HG02870 (cell line): Measurements from ENCODE around the gene LRRC4C.
"Not testable (repeated sequence)": the region's sequence is repeated elsewhere in the genome, so short reads cannot be mapped to it uniquely, and the experiment has no call there.

Source experiments
- ATAC-seq: cut with Tn5 transposase; IDR thresholded peaks from one replicate; pipeline ENCODE4 v1.9.1; 2021; ENCODE audit warnings: mild to moderate bottlenecking, moderate library complexity; ENCODE audit not compliant: unreplicated experiment

Gene LRRC4C

DNA sequence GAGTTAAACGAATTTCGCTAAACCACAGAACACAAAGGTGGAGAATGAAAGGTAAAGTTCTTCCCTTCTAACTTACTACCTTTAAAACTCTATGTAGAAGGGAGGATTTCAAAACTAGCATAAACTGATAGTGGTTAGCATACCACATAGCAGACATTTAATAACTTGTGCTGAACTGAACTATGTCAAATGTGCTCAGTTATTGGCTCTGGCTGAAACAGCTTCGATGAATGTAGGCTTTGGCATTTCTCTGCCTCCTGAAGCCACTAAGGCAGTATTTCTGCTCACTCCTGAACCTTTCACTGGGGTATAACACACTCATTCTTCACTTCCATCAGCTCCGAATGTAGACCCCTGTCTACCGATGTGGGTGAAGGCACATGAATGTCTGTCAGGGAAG lies 1188.1 kb downstream of the LRRC4C start:
- ATAC-seq: no peak

DNA sequence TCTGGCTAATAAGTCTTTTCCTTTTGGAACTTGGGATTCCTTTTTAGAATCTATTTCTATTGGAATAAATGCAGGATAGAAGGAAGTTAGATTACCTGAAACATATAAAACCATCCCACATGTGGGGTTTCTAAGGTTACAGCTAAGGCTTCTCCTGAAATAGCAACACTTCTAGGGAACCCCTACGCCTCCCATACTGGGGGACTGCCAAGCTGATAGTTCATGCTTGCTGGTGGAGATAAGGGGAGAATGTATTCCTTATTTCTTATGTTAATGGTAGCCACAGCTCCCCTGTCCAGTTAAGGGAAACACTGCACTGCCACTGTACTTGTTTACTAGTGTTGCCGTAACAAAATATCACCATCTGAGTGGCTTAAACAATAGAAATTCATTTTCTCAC lies 1189.6 kb downstream of the LRRC4C start:
- no peak for ATAC-seq

DNA sequence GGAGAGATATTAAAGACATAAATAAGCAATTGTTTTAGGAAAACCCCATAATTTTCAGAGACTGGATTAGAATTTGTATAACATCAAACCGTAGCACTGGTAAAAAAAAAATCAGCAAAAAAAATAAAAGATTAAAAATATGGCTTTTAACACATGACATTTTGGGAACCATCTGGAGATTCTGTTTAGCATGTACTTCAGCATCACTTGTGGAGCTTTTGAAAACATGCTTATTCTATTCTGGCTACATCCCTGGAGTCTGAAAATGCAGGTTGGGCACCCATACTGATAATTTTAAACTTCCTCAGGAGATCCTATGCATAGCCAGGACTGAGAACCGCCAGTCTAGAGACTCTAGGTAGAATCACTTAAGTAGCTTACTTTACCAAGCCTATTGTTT lies 1190.9 kb downstream of the LRRC4C start:
- ATAC-seq: no peak

DNA sequence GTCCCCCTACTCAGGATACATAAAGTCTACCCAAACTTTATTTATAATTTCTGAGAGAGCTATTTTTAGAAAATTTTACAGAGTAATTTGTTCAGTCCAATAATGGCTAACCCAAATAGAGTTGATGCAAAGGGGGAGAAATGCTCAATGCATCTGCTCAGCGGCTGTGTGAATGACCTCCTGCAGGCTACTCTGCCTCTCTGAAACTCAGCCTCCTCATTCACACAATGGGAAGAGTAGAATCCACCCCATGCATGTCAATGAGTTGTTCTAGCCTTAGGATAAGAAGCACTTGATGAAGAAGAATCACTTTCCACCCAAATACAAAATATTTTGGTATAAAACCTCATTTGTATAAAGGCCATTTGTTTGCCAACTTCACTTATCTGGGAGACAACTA lies 1204.0 kb downstream of the LRRC4C start:
- ATAC-seq: no peak

DNA sequence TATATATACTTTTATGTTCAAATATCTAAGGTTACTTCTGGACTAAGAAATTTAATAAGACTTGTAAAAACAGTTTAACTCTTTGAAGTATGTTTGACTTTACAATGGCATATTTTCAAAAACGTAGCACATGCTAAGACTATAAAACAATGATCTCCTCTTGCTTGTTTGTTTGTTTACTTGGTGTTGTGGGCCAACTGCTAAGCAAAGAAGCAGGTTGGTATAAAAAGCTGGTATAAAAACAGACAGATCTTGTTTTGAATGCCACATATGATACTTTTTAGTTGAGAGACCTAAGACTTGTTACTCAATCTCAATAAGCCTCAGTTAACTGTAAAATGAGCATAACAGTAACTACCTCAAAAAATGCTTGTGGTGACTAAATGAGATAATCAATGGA lies 1206.3 kb downstream of the LRRC4C start:
- no peak for ATAC-seq

DNA sequence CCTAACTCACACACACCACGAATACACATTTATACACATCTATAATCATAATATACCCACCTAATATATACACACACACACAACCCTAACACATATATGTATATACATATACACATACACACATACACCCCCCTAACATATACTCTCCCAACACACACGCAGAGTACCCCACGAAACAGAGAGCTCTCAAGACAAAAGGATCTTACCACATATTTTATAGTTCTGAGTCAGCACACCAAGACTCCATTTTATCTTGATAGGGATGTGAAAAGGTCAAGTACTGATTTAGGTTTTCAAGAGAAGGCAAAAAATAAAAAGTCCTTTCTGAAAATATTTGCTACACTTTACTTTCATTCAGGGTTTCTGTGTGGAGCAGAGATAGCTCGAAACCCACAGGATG lies 1207.2 kb downstream of the LRRC4C start:
- ATAC-seq: no peak

DNA sequence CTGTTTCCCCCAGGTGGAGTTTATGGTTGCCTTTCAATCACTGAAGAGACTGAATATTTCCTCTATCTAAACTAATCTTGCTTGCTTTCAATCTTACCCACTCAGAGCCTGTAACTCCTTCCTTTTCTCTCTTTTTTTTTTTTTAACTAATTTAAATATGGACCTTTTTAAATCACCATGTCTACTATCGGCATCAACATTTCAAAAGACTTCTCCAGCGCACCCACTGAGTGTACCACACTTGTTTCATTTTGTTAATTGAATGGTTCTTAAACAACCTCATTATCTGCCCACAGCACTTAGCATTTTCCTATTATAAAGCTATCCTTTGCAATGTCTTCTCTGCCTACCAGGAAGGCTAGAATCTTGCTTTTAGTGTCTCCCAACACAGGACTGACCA lies 1212.5 kb downstream of the LRRC4C start:
- ATAC-seq: no peak

DNA sequence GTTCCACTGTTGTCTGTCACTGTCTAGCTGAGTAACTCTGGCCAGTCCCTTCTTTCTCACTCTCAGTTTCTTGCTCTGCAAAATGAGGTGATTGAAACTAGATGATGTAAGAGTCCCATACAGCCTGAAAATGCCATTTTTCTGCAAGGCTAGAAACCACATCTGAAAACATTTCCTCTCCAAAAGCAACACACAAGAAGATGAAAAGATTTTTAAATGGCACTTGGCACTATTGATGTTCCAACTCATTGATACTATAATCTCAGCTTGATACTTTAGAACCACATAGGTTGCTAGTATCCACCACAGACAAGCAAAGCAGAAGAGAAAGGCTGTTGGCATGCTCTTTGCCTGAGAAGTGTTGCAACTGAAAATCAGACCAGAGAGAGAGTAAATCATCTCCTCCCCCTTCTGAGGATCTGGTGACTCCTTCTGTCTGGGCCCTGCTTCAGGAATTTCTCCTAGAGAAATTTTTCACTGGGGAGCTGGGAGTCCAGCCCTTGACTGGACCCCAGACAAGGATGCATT lies 1217.9 kb downstream of the LRRC4C start:
- ATAC-seq: peak; percentile 99

DNA sequence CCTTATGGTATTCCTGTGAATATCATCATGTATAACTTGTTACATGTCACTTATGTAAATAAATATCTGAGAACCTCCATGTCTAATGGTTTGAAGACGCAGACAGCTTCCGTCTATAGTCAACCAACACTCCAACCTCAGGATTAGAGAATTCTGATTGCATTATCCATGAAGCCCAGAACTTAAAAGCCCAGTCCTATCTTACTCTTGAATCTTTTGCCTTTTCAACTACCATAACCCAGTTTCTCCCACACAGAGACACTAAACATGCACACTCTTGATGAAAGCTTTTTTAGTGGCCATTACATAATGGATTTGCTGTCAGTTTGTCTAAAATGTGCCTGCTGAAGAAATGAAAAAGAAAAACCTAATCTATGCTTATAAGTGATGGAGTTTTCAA lies 1219.2 kb downstream of the LRRC4C start:
- no peak for ATAC-seq

DNA sequence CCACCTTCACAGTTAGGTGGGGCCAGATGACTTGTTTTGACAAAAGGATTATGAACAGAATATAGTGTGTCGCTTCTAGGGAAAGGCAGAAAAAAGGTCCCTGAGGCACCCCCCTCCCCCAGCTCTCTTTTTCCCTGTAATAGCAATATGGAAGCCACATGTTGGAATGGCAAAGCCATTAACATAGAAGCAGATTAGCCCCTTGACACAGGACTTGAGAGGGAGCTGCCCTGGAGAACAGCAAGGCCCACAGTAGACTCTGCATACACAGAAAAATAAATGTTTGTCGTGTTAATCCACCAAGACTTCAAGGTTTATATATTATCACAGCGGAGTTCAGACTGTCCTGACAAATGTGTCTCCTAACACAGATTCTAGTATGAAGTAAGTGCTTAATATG lies 1222.9 kb downstream of the LRRC4C start:
- no peak for ATAC-seq

DNA sequence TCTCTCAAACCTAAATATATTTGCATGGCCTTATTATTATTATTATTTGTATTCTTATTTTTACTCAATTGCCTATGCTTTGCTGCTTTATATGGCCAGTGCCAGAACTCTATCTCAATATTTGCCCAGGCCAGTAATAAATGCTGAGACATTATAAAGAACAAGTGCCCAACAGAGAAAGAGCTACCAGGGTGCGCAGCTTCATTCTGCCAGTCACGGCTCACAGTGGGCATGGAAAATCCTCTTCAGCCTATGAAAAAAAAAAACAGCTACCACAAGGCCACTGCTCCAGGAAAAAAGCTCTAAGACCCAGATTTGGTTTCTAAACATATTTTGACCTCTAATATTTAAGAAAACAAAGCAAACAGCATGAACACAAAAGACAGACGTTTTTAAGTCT lies 1223.6 kb downstream of the LRRC4C start:
- no peak for ATAC-seq

DNA sequence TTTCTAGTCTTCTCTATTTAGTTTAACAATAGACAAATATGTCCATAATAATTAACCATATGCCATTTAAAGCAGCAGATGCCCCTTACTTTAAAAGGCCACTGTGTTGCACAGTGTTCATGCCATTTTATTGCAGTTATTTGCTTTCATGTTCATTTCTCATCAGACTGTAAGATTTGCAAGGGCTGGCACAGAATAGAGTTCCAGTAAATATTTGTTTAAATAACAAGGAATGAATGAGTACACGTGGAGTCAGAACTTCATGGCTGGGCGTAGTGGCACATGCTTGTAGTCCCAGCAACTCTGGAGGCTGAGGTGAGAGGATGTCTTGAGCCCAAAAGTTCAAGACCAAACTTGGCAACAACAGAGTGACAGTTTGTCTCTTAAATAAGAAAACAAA lies 1228.6 kb downstream of the LRRC4C start:
- no peak for ATAC-seq

DNA sequence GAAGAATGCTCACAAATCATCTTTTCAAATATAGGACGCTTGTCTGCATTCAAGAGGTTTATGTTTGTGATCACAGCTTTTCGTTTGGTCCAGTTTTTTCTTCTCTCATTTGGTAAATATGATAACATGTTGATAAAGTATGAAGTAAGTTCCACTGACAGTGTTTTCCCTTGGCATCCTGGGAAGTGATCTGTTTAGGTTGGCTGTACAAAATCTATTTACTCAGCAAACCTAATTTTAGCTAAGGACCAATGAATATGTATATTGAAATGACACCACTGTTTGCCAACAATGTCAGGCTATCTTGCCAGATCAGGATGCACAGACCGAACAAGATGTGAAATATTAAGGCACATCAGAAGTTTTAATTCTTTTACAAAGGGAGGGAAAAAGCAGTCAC lies 1230.8 kb downstream of the LRRC4C start:
- no peak for ATAC-seq

DNA sequence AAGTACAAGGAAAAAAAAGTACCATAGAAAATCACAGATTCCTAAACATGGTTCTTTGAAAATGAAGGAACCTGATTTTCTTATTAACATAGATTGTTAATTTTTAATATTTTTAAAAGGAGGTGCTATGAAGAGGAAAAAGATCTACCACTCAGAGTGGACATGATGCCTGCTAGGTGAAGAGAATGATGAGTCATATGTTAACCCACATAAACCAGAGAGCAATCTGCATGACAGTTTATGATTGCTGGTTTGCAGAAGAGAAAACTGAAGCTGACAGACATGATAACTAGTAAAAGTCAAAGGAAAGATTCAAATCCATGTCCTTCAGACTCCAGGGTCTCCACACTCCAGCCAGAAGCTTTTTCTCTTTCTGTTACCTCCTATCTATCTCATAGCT lies 1231.7 kb downstream of the LRRC4C start:
- peak; percentile 92 for ATAC-seq

DNA sequence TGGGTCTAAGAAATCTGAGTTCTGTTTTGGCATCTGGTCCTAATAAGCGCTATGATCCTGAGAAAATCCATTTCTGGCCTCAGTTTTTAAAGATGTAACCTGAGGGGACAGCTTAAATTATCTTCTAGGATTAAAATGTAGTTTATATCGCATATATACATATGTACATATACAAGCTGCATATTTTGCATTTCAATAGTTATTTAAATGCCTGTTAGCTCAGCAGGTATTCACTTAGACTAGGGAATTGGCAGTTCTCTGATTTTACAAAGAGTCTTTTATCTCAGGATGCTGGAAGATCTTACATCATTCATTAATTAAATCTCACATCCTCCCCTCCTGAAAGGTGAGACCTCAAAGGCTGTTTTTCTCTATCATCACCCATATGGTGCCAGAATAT lies 1232.8 kb downstream of the LRRC4C start:
- ATAC-seq: no peak

DNA sequence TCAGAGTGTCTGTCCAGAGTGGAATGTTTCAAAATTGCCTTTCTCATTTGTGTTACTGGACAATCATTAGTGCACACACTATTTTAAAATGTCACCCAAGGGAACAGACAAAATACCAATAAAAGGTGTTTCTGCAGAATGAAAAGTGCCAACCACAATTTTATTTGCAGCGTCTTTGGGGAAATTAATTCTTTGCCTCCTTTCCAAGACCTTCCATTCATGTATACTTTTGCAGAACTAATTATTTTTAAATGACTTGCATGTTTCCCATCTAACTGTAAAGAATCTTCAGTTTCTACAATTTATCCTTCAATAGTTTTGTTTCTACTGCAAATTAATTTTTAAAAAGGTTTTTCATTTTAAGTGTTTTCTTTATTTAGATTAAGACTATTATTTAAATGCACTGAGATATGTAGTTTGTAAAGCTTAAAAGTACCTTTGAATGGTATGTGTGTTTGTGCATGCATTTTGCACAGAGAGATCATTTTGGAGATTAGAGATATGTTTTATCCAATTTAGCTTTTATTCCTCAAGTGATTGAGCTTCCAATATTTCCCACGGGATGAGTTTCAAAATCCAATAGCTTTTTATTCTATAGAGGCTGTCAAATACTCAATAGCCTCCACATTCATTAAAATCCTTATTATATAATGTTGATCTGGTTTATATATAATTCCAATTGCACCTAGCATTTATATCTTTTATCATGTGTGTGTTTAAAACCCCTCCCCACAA lies 1235.7 kb downstream of the LRRC4C start:
- ATAC-seq: no peak

DNA sequence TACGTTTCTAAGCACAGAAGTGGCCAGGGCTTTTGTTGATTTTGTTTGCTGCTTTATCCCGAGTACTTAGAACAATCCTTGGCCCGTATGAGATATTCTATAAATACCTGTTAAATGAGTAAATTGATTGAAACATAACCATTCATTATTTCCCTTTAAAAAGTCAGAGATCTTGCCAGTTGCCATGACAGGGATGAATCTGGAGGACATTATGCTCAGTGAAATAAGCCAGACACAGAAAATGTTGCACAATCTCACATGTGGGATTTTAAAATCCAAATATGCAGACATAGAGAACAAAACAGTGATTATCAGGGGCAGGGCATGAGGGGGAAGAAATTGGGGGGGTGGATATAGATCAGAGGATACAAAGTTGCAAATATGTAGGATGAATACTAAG lies 1240.1 kb downstream of the LRRC4C start:
- ATAC-seq: no peak

DNA sequence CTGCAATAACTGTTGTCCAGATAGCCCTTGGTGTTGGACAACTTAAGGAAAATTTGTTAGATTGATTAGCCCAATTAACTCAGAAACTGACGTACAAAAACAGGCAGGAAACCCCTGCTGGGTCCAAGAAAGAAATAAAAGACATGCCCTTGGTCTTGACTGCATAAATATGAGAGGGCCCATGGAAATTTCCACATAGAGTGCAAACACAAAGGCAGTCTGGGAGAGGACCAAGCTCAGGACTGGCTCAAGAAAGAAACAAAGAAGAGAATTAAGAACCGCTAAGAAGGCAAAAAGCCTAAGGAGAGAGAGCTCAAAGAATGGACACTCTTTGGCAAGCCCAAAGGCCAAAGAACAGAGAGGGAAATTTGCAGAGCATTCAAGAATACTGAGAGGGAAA lies 1243.9 kb downstream of the LRRC4C start:
- ATAC-seq: no peak

DNA sequence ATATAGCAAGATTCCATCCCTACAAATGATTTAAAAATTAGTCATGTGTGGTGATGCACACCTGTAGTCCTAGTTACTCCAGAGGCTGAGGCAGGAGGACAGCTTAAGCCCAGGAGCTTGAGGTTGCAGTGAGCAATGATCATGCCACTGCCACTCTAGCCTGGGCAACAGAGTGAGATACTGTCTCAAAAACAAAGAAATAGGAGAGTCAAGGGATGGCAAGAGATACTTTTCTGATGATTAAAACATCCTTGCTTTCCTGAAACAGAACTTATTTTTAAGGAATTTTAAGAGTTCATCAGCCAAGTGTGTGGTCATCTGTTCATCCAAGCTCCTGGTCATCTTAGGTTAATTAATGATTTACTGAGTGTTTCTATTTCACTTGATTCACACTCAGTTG lies 1252.0 kb downstream of the LRRC4C start:
- ATAC-seq: no peak

DNA sequence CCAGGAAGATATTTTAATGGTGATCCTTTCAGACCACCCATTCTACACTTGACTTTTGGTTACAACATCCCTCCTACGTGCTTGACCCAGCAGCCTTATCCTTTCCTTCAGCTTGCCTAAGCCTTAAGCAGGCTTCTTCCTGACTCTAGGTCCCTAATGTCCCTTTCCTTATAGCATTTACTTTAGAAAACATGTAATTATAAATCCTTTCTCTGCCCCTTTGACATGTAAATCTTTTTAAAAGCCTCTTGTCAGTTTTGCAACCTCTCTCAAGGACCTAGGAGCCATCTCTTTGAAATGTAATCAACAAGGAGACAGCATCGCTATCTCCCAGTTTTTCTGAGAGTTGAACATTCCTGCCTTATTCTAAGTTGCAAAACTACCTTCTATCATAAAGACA lies 1255.2 kb downstream of the LRRC4C start:
- no peak for ATAC-seq

DNA sequence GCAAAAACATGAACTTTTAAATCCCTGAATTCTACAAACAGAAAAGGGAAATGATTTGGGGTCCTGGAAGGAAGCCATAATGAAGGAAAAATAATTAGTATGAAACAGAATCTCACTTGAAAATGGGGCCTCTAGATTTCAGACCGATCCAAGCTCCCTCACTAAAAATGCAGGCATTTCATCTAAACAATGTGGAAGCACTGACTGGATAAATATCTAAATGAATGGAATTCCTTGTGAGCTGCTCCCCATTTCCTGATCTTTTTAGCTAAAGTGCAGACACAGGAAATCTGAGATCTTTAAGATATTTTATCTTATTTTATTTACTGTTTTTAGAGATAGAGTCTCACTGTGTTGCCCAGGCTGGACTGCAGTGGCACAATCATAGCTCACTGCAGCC lies 1255.8 kb downstream of the LRRC4C start:
- ATAC-seq: no peak

DNA sequence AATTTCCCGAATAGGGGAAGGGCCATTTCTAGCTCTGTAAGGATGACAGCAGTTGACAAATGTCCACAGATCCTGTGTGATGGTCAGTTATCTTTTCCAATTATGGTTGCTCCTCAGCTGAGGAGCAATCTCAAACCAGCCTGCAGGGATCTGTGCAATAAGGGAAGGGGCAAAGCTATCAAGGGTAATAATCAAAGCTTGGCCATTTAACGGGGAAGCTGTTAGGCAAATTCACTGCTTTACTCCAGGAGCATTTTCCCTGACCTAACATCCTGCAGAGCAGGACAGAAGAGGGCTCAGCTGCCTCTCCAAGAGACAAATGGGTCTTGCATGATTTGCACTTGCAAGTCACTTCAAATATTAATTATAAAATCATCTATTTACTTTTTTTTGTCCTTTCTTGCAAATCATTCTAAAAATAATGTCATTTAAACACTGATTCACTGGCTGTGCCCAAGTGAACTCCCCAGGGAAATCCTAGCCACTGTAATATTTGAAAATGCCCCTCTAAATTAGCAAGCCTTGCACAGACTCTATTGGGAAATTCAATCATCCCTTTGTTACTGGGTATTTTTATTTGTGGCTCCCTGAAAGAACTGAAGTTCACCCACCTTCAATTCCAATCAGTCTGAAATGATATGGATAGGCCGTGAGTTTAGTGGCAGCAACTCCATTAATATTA lies 1256.7 kb downstream of the LRRC4C start:
- no peak for ATAC-seq

DNA sequence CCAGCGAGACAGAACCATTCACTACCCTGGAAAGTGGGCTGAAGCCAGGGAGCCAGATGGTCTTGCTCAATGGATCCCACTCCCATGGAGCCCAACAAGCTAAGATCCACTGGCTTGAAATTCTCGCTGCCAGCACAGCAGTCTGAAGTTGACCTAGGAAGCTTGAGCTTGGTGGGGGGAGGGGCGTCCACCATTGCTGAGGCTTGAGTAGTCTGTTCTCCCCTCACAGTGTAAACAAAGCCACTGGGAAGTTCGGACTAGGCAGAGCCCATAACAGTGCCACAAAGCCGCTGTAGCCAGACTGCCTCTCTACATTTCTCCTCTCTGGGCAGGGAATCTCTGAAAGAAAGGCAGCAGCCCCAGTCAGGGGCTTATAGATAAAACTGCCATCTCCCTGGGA lies 1266.9 kb downstream of the LRRC4C start:
- ATAC-seq: not testable (repeated sequence)
